GM10248 (cell line): ENCODE results near the gene PVR.

Source experiments
- CTCF ChIA-PET: fragments of 300-600 bp; sonication (Branson Sonifier 250); formaldehyde crosslinking; extraction: SDS; loops from one replicate; lab custom pipeline; 2021; ENCODE audit warnings: antibody characterized with exemption; lab: Yijun Ruan, JAX
- POLR2A ChIA-PET: fragments of 350-650 bp; sonication (Branson Sonifier 250); formaldehyde crosslinking; extraction: SDS; loops from one replicate; lab custom pipeline; 2020; ENCODE audit warnings: antibody characterized with exemption; lab: Yijun Ruan, JAX
- DNase-seq: peaks from one replicate; pipeline ENCODE4 v3.0.0; 2012; ENCODE audit errors: extremely low spot score
- TF ChIP-seq, protein P1 (sequence below): IDR thresholded peaks from 2 replicates; pipeline ENCODE4 v1.5.1; 2012; ENCODE audit warnings: mild to moderate bottlenecking, low read depth; ENCODE audit errors: extremely low read depth, missing control alignments, control extremely low read depth

The PVR gene

DNA sequence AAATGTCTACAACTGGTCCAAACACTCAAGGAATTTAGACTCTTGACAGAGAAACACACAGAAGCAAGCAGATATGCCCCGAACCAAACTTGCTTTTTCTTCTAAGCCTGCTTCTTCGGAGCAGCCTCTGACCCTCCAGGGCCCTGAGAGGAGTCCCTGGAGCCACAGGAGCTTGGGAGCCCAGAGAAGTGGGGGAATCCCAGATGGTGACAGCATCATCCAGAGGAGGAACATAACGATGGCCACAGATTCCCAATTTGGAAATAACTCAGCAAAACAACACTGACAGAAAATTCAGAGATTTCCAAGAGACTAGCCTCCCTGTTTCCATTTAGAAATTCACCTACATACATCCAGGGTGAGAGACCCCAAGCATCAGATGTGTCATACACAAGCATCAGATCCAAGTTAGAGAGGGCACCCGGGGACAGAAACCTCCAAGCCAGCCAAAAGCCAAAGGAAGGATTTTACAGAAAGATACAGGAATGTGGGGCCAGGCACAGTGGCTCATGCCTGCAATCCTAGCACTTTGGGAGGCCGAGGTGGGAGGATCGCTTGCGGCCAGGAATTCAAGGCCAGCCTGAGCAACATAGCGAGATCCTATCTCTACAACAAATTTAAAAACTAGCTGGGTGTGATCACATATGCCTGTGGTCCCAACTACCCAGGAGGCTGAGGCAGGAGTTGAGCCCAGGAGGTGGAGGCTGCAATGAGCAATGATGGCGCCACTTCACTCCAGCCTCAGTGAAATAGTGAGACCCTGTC is 2.0 kb upstream of the PVR start:
- ChIA-PET CTCF (no interaction called here), POLR2A (no interaction called here)
- TF ChIP-seq, protein P1, sequence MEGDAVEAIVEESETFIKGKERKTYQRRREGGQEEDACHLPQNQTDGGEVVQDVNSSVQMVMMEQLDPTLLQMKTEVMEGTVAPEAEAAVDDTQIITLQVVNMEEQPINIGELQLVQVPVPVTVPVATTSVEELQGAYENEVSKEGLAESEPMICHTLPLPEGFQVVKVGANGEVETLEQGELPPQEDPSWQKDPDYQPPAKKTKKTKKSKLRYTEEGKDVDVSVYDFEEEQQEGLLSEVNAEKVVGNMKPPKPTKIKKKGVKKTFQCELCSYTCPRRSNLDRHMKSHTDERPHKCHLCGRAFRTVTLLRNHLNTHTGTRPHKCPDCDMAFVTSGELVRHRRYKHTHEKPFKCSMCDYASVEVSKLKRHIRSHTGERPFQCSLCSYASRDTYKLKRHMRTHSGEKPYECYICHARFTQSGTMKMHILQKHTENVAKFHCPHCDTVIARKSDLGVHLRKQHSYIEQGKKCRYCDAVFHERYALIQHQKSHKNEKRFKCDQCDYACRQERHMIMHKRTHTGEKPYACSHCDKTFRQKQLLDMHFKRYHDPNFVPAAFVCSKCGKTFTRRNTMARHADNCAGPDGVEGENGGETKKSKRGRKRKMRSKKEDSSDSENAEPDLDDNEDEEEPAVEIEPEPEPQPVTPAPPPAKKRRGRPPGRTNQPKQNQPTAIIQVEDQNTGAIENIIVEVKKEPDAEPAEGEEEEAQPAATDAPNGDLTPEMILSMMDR = no peak
- DNase-seq = no peak

DNA sequence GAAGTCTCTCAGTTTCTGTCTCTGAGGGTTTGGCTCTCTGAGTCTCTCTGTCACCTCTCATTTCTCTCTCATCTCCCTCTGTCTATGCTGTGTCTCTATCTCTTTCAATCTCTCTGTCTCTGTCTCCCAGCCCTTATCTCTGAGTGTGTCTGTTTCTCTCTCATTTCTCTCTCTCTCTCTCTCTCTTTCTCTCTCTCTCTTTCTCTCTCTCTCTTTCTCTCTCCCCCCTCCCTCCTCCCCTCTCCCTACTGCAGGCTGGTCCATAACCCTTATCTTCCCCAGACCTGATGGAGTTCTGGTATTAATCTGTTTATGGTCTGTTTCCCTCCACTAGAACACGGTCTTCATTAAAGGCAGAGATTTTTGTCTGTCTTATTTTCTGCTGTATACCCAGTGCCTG is 1.3 kb upstream of the PVR start:
- DNase-seq = no peak
- ChIA-PET POLR2A (no interaction called here), CTCF (interaction anchor here (0.8 to 1.4 kb wide), 3 partner anchors 65 to 164 kb away, joined by 3 read pairs; no protein-coding TSS in a partner anchor)
- TF ChIP-seq, protein P1 = no peak

DNA sequence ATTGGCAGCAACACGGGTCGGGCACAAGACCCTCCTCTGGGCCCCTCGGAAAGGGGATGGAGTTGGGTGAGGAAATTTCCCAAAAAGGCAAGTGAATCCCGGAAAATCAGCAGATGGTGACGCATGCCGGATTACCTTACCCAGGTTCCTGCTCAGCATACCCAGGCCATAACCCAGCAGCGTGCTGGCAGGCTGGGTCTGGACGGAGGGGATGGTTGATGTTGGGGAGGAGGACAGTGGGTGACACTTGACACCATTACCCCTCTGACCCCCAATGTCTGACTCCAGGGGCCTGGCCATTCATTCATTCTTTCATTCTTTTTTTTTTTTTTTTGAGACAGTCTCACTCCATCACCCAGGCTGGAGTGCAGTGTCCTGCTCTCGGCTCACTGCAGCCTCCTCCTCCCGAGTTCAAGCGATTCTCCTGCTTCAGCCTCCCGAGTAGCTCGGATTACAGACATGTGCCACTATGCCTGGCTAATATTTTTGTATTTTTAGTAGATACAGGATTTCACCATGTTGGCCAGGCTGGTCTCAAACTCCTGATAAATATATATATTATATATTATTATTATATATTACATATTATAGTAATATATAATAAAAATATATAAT is 799 bp downstream of the PVR start:
- POLR2A ChIA-PET = no interaction called here
- CTCF ChIA-PET = interaction anchor here (1.5 kb wide), 1 partner anchor 12 kb away, joined by 4 read pairs; no protein-coding TSS in a partner anchor
- TF ChIP-seq, protein P1 = no peak
- DNase-seq = no peak

DNA sequence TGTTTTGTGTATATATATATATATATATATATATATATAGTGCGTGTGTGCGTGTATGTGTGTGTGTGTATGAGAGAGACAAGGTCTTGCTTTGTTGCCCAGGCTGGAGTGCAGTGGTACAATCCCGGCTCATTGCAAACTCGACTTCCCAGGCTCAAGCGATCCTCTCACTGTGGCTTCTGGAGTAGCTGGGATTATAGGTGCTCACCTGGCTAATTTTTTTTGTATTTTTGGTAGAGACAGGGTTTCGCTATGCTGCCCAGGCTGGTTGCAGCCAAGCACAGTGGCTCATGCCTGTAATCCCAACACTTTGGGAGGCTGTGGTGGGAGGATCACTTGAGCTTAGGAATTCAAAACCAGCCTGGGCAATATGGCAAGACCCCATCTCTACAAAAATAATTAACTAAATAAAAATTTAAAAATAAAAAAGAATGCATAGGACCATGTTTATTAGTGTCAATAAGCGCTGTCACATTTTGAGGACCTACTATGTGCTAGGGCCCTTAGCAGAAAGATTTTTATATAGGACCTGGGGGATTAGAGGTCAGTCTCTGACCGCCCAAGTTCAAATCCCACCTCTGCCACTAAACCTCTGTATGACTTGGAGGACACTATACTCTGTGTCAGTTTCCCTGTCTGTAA is 1.8 kb downstream of the PVR start:
- no peak for DNase-seq
- ChIA-PET CTCF (interaction anchor here (1.0 to 1.6 kb wide), 2 partner anchors 12 to 18 kb away, joined by 4 to 6 read pairs; no protein-coding TSS in a partner anchor), POLR2A (no interaction called here)
- TF ChIP-seq, protein P1 = no peak

DNA sequence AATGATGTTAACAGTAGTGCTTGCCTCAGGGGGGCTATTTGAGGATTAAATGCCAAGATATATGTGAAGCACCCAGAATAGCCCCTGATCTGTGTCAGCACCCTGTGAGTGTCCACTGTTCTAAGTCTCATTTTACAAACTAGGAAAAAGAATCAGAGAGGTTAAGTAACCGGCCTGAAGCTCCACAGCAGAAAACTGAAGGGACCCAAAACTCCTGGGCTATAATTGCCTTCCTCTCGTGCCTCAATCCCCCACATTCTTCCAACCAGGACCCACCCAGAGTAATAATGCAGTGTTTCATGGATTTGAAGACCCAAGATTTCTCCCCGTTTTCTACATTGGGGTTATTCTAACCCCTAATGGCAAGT is 2.3 kb downstream of the PVR start:
- TF ChIP-seq, protein P1 = no peak
- POLR2A ChIA-PET = no interaction called here
- no peak for DNase-seq
- CTCF ChIA-PET = interaction anchor here (1.0 to 1.6 kb wide), 2 partner anchors 11 to 17 kb away, joined by 4 to 6 read pairs; no protein-coding TSS in a partner anchor

DNA sequence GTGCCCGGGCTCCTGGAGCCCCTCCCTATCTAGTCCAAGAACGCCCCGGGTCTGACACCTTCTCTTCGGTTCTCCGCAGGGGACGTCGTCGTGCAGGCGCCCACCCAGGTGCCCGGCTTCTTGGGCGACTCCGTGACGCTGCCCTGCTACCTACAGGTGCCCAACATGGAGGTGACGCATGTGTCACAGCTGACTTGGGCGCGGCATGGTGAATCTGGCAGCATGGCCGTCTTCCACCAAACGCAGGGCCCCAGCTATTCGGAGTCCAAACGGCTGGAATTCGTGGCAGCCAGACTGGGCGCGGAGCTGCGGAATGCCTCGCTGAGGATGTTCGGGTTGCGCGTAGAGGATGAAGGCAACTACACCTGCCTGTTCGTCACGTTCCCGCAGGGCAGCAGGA is 3.4 kb downstream of the PVR start:
- no peak for DNase-seq
- ChIA-PET CTCF (no interaction called here), POLR2A (no interaction called here)
- TF ChIP-seq, protein P1 = no peak
